ENCODE measurements around the gene PFKL.
"Not testable (repeated sequence)": the region's sequence is repeated elsewhere in the genome, so short reads cannot be mapped to it uniquely, and the experiment has no call there.

Gene PFKL

GRCh38 chr21:44327603-44327974 lies 27.7 kb downstream of the PFKL start:
- no peak for DNase-seq (ENCODE audit: low read depth in 2 of 2)

GRCh38 chr21:44328242-44328895 lies 28.5 kb downstream of the PFKL start:
- no peak for DNase-seq (ENCODE audit: low read depth in 2 of 2)

DNA sequence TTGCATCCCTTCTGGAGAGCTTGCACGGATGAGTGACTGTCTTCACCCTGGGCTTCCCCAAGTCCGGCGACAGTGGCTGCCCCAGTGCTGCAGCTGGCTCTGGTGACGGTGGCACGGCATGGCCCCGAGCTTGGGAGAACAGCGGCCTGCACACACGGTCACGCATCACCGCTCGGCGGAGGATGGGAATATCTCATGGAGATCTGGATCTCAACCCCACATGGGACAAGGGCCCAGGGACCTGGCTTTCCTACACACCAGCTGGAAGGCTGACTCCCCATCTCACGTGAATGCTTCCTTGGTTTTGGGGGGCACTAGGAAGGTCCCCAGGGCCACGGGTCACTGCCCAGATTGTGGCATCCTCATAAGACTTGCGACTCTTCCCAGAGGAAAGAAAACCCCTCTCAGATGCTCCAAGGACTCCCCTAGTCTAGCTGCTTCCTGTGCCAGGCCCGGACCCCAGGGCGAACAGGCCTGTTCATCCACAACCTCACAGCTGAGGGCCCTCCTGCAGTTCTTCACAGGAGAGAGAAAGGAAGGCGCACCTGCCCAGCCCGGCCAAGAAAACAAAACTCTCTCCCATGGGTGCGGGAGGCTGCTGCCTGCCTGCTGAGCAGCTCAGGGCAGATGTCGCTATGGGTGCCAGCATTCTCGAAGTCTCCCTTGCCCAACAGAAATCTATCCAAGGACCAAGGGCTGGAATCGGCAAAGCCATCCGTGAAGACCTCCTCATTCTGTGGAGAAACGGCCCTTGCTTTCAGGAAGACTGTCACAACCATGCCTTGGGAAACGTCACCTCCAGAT lies 29.4 kb downstream of the PFKL start:
- DNase-seq (ENCODE audit: low read depth in 2 of 2) = no peak

- DNase-seq (ENCODE audit: low read depth in 2 of 2) = no peak
Measured at GRCh38 chr21:44329971-44330681, 30.3 kb downstream of the PFKL start.

DNA sequence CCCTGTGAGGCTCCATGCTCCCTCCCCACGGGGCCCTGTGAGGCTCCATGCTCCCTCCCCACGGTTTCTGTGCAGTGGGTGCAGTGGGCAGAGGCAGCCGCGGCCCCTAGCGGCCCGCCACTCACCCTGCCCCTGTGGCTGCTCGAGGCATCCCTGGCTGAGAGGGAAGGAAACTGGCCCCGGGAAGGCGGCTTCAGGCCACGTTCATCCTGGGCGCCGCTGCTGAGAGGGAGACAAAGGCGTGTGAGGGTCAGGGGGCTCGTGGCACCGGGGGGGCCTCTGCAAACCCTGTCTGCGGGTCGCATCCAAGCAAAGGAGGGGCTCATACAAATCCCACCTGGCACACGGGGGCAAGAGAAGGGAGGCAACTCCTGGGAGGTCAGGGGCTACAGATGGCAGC lies 30.8 kb downstream of the PFKL start:
- no peak for DNase-seq (ENCODE audit: low read depth in 2 of 2)

DNA sequence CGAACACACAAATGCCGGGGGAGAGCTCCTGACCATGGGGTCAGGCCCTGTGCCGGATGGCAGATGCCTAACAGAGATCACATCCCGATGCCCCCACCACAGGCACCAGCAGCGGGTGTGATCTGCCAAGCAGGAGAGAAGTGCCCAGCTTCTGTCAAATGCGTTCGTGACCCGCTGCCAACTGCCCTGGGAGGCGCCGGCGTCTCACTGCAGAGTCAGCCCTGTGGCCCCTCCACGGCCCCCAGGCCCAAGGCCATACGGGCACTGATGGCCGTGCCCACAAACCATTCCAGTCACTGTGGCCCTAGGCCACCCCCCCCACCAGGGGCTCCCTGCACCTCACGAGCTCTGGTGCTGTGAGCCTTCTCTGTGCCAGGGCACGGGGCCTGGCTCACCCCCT lies 31.4 kb downstream of the PFKL start:
- no peak for DNase-seq (ENCODE audit: low read depth in 2 of 2)

DNA sequence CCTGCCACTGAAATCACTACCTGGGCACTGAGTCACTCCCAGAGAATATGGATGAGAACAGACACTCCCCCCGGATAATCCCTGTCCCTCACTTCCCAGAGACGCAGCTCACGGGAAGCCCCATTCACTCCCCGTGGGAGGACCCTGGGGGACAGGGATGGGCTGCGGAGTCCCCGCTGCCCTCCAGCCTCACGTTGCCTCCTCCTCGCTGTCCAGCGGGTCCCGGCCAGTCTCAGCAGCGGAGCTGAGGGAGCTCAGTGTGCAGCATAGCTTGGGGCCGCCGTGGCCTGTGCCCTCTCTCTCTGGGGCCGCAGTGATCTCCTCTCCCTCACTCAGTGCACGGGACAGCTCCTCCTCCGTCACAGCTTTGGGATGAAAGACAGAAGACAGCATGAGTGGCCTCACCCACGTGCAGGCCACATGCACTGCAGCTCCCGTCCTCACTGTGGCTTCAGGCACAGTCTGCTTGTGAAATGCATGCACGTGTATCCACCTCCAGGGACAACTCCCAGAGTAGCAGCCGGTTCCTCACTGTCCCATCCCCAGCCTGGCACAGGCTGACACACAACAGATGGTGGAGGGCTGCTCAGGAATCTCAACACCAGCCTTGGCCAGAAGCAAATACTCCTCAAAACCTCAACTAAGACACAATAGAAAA lies 31.9 kb downstream of the PFKL start:
- DNase-seq (ENCODE audit: low read depth in 2 of 2) = no peak

- DNase-seq (ENCODE audit: low read depth in 2 of 2) = no peak
Measured at GRCh38 chr21:44332383-44332782, 32.5 kb downstream of the PFKL start.

DNA sequence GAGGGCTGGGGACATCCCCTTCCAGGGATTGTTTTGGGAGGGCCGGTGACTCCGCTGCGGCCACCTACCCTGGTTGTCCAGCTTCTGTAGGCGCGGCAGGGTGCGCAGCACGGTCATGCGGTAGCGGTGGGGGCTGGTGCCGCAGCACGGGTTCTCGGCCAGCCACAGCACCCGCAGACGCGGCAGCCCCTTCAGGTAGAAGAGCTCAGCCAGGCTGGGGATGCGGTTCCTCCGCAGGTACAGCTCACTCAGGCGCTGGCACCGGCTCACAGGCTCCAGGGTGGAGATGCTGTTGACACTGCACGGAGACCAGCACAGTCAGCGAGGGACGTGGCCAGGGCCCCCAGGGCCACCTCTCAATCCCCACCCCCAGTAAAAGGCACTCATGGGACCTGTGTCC lies 33.1 kb downstream of the PFKL start:
- DNase-seq (ENCODE audit: low read depth in 2 of 2) = no peak

DNA sequence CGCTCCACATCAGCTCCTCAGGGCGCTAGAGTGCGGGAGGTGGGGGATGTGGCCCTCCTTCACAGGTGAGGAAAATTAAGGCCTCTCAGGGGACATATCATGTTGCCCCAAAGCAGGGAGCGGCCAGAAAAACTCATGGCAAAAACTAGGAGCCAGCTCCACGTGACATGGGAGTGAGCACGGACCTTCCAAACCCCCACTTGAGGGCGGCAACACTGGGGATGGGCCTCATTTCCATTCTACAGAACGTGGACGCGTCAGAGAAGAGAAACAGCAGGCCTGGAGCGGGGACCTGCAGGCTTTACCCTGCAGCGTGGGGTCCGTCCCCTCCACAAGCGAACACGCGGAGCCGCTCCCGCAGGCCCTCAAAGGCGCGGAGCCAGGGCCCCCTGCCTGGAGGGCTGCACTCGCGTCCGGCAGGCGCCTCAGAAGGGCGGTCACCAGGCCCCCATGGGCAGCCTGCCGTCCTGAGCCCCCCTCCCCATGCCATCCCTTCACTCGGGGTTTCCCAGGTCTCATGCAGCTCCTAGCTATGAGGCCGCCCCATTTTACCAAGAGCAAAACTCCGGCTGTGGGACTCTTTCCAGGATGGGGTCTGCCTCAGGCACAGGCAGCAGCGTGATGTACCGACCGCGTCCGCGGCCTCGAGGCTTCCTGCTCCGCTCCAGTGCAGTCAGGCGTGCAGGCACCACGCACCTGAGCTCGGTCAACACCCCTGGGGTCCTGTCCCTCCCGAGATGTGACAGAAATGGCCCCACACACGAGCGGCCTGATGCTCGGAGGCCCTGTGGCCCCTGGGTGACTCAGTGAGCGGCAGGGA lies 33.9 kb downstream of the PFKL start:
- no peak for DNase-seq (ENCODE audit: low read depth in 2 of 2)

GRCh38 chr21:44334329-44335030 lies 34.6 kb downstream of the PFKL start:
- no peak for DNase-seq (ENCODE audit: low read depth in 2 of 2)

DNA sequence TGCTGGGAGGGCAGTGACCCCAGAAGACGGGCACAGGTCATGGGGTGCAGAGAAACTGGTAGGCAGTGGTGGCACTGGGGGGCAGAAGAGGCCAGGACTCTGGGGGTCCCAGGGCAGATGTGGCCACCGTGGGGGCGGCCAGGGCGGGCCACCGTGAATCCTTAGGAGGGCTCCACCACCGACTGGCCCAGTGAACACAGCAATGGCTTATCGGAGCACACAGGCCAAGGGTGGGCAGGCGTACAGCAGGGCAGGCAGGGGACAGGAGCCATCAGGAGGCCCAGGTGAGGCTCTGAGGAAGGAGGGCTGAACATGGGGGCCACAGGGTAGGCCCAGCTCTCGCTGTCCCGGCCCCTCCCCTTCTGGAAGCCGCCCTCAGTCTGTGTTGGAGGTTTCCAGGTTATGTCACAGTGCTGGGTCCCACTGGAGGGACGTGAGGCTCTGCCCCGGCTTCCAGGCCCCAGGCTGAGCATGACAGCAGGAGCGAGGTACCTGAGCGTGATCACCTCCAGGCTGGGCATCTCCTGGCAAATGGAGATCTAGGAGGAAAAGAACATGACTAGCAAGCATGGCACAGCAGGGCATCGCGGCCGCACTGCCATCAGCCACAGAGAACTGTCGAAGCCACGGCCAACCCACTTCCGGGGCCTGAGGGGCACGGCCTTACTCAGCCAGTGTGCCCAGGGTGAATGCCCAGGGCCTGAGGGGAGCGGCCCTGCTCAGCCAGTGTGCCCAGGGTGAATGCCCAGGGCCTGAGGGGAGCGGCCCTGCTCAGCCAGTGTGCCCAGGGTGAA lies 35.6 kb downstream of the PFKL start:
- DNase-seq (ENCODE audit: low read depth in 2 of 2) = no peak

DNA sequence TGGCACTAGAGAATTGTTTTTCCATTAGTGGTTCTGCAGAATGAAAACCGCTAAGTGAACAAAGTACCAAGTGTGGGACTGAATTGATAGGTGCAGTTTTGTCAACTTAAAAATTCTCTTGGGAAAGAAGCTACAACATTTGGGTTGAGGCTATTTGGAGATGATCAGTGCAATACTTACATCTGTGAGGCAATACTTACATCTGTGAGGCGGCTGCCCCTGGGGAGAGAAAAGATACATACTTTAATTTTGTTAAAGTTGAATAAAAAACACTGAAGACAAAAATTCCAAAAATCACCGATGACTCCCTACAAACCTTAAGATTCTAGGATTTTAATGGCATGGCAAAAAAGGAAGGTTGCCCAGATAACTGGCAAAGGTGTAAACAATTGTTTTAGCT lies 37.6 kb downstream of the PFKL start:
- no peak for DNase-seq (ENCODE audit: low read depth in 2 of 2)

DNA sequence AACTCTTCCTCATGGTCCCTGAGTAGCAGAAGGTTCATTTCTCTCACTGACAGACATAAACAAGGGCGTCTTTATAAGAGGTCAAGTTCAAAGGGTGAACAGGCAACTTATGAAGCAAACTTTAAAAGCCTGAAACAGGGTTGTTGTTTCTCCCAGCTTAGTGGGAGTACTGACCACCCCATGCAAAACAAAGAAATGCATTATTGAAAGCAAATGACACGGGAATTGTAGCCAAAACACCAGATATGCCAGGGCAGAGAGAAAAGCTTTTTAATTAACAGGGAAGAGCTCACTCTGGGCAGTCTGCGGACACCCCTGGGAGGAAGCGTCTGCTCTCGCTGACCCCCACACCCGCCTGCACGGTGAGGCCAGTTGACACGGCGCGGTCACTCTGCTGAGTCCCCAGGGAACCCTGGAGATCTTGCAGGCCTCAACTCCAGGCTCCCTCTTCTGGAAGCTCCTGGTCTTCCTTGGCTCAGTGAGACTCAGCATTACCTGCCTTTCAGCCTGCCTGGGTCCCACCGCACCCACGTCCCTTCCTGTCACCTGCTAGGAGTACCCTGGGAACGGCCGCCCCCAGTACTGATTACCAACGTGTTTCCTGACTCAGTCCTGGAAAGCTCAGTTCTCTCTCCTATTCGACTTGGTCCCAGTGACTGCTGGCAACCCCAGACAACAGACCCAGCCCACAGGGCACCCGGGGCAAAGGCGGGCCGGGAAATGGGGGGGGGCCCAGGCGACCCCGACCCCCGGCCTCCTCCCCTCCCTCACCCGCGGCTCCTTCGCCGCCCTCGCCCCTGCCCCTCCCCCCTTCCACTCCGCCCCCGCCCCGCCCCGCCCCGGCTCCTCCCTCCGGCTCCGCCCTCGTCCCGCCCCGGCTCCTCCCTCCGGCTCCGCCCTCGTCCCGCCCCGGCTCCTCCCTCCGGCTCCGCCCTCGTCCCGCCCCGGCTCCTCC lies 38.4 kb downstream of the PFKL start:
- DNase-seq (ENCODE audit: low read depth in 2 of 2) = no peak

- peak; percentile 89 to 91 for DNase-seq (ENCODE audit: low read depth in 2 of 2)
Measured at GRCh38 chr21:44338971-44339910, 39.4 kb downstream of the PFKL start, which contains the start of gene CFAP410. Gene CFAP410 (minus strand): TSS chr21:44339390. CDS start chr21:44339194, 196 bp downstream.

- DNase-seq (ENCODE audit: low read depth in 2 of 2) = not testable (repeated sequence)
Measured at GRCh38 chr21:44341726-44342458, 42.0 kb downstream of the PFKL start.

- DNase-seq (ENCODE audit: low read depth in 2 of 2) = not testable (repeated sequence)
Measured at GRCh38 chr21:44342981-44343380, 43.1 kb downstream of the PFKL start.
